ENCODE data around the gene KCTD16.

DNA sequence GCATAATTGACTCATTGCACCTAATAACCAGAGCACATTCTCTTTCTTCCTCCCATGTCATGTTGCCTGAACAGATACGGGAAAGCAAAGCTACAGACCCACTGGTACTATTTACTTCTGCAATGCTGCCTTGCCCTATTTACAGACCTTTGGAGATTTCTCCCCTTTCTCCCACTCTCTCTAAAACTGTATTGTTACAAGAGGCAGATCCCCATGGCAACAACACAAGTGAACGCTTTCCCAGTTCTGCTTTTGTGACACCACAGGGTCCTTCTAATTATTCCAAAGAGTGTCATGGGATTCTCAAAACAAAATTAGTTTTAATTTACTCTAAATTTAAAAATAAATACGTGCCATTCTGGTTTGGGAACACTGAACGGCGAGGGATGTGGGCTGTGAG lies 104.7 kb downstream of the KCTD16 start:
- TF ChIP-seq, protein P1, sequence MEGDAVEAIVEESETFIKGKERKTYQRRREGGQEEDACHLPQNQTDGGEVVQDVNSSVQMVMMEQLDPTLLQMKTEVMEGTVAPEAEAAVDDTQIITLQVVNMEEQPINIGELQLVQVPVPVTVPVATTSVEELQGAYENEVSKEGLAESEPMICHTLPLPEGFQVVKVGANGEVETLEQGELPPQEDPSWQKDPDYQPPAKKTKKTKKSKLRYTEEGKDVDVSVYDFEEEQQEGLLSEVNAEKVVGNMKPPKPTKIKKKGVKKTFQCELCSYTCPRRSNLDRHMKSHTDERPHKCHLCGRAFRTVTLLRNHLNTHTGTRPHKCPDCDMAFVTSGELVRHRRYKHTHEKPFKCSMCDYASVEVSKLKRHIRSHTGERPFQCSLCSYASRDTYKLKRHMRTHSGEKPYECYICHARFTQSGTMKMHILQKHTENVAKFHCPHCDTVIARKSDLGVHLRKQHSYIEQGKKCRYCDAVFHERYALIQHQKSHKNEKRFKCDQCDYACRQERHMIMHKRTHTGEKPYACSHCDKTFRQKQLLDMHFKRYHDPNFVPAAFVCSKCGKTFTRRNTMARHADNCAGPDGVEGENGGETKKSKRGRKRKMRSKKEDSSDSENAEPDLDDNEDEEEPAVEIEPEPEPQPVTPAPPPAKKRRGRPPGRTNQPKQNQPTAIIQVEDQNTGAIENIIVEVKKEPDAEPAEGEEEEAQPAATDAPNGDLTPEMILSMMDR (IDR thresholded peaks at IDR 0.05), result no peak
- no peak for TF ChIP-seq EZH2 (IDR thresholded peaks at IDR 0.05; ENCODE audit: borderline replicate concordance, insufficient read depth, low read depth, low read length, poor library complexity, severe bottlenecking)
